HT-29 (cell line): ENCODE data around the gene LCN9. TPM values are rescaled to one million over a fixed set of nuclear protein-coding genes. Genes with fewer than 3 reads are reported as not detected.

Experiments used
- DNase-seq: peaks from one replicate; pipeline ENCODE4 v3.0.0-alpha.2; 2015; ENCODE audit warnings: low spot score
- total RNA-seq: library from RNA; depleted of rRNA; stranded (reverse); fragments of >200 nt; shearing (Covaris generic); gene quantifications from 2 replicates; pipeline ENCODE4 v1.2.3, GENCODE V29; 2014

LCN9 gene
- total RNA-seq, 1 experiment from 2014 or later, result not detected

DNA sequence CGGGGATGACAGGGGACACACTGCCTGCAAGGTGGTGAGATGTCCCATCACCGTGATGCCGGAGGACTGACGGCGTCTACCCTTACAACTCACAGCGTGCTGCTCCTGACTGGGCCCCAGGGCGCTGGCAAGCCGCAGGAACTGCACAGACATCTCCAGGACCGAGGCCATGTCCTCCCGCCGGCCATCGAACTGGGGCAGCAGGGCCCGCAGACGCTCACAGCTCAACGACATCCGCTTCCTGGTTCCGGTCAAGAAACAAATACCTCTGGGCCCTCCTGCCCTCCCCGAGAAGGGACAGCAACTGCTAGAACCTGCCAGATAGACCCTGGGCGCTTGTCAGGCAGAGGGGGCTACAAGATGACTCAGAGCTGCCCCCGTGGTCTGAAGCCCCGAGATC is 35.1 kb downstream of the LCN9 start:
- no peak for DNase-seq

GRCh38 chr9:135698767-135699166 is 35.7 kb downstream of the LCN9 start:
- no peak for DNase-seq

DNA sequence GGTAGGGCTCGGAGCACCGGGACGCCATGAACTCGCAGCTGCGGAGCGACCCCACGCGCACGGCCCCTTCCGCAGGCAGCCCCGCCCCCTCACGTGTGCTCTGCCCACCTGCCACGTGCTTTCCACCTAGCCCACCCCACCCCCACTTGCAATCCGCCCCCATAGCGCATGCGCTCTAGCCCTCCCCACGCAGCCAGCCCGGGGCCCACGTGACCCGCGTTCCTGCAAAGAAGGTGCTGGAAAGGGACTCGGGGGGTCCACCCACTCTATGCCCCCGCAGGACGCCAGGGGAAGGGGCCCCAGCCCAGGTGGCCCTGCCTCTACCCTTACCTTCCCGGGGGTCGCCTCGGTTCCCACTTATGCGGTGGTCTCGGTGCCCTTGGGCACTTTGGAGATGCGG is 36.3 kb downstream of the LCN9 start, which contains the start of gene SOHLH1:
TSS of gene SOHLH1 (minus strand) at position 42 of the 400 bp plus-strand sequence. CDS start at position 28, 14 bp downstream.
- no peak for DNase-seq

- peak; percentile 3 for DNase-seq
These were observed 37.4 kb downstream of the LCN9 start for GRCh38 chr9:135700525-135700924.

DNA sequence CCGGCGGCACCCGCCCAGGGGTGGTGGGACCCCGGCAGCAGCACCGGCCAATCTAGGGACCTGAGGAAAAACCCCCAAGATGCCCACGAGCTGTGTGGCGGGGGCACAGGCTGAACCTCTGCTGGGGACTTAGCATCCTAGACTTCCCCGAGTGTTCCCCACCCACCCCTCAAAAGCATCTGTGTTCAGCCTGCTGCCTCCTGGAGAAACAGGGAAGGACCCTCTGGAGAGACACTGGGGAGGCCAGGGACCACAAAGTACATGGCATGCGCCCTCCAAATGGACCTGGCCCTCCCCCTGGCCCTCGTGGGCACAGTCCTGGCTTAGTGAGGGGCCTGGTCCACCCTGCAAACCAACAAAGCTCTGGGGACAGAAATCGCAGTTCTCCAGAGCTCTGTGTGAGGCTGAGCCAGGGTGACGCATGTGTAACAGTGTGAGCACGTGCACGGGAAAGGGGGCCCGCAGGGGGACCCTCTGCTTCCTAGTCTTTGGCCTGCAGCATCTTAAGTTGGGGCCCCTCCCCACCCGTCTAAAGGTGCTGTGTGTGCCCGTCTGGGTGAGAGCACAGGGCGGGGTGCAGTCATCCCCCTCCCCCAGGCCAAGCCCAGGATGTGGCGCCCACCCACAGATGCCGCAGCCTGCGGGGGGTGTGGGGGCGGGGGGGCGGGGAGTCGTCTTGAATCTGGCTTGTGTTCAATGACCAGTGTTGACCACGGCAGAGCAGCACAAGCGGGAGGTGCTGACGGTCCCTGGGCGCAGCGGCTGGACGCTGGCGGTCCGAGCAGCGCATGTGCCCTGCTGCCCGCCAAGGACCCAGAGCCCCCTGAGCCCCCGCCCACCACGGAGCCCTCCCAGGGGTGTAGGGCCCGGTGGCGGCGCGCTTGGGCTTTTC is 38.2 kb downstream of the LCN9 start:
- no peak for DNase-seq

GRCh38 chr9:135701959-135702721 is 39.0 kb downstream of the LCN9 start, which contains the start of gene KCNT1:
KCNT1 (plus strand) TSS chr9:135702185; CDS start chr9:135702259, 74 bp downstream.
- peak; percentile 44 for DNase-seq

DNA sequence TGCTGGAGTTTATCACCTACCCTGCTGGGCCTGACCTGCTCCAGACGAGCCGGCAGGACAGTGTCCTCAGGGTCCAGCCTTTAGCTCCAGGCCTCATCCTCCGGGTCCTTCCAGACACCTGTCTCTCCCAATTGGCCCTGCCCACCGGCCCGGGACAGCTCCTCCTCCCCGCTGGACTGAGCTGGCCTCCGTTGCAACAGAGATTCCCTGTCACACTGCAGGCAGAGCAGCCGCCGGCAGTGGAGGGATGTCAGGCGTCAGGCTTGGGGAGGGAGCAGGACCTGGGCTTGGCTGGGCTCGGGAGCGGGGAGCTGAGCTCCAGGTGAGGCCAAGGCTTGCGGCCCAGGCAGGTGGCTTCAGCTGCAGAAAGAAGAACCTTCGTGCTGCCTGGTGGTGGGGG is 40.6 kb downstream of the LCN9 start:
- DNase-seq, result peak; percentile 15

DNA sequence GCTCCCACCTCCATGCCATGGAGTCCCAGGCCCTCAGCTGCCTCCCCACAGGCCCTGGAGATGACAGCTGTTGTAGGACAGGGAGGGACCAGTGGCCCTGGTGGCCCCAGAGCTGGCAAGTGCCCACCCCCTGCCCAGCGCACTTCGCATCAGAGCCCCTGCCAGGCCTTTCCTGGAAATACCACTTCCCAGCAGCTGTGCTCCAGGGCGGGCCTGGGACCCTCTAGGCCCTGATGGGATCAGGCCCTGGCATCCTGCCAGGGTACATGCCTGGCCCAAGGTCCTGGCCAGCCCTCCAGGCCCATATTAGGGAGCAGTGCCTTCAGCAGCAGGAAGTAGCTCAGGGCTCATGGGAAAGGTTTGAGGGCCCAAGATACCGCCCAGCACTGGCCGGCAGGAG is 41.4 kb downstream of the LCN9 start:
- no peak for DNase-seq

GRCh38 chr9:135705376-135705775 is 42.3 kb downstream of the LCN9 start:
- DNase-seq, result no peak

DNA sequence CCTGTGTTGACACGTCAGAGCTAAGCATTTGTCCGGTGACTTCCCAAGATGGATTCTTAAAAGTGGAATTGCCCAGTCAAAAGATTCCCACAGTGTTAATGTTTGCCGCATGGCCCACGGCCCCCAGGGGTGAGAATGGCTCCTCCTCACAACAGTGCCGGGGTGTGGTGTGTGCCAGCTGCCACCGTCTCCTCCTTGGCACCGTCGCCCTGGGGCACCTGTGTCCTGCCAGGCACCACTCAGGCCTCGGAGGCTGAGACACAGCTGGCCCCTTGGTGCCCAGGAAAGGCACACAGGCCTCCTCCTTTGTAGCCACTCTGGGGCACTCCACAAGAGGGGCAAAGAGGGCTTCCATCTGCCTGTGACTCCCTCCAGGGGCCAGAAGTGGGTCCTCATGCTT is 43.2 kb downstream of the LCN9 start:
- DNase-seq, result no peak

DNA sequence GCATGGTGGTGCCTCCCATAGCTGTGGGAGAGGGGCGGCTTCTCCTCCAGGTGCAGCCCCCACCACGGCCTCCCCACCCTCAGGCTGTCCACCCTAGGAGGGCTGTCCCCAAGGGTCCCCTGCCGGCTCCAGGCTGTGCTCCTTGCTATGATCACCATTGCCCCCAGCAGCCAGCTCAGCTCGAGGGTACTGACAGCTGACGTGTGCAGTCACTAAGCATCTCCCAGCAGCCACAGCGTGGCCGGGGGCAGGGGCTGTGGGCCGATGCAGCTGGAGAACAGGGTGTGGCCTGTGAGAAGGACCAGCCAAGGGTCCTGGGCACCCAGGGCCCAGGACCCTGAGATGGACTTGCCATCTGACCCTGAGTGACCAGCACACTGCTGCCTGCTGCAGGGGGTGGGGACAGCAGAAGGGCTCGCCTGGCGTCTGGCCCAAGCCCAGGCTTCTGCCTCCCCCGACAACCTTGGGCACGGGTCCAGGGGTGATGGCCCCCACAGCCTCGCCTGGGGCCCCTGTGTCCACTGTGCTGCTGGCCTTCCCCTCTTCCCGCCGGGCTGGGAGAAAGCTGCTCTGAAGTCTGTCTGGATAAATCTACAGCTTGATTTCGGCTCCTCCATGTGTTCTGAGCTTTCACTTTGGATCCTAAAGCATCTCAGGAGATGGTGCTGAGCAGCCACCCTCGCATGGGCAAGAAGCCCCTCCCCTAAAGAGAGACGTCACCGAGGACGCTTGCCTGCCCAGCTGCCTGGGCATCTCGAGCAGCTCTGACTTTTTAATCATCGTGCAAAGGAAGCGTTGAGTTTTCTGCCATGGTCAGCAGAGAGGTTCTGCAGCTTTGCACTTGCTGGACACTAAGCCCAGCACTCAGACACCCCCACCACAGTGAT is 44.4 kb downstream of the LCN9 start:
- DNase-seq, result no peak

- no peak for DNase-seq
These were observed 45.1 kb downstream of the LCN9 start for GRCh38 chr9:135708164-135708563.

DNA sequence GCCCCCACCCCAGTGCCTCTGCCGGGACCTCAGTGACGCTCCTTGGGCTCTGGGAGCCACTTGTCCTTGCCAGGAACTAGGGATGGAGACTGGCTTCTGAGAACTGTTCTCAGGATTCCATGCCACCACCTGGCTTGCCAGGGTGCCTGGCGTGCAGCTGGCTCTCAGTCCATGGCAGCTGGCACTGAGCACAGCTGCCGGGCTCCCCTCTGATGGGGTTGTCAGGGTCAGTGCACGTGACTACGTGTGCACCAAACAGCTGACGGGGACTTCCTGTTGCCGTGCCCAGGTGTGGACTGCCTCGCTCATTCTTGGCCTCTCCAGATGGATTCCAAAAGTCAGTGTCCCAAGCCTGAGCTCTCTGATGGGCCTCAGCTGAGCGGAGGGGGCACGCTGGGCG is 48.3 kb downstream of the LCN9 start:
- no peak for DNase-seq

DNA sequence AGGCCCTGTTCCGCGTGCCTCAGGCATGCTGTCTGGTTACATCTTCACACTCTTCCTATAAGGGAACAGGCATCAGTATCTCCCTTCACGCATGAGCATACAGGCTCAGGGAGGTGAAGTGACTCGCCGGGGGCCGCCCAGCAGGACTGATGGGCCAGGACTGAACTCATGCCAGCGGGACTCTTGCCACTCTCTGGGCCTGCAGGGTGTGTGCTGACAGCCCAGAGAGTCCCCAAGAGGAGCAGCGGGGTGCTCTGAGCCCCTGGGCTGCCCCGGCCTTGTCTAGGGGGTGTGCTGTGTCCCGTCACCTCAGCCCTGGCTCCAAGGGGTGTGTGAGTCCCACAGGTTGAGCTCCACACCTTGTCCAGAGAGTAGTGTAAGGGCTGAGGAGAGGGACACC is 48.8 kb downstream of the LCN9 start:
- DNase-seq, result no peak

GRCh38 chr9:135712613-135713295 is 49.6 kb downstream of the LCN9 start:
- DNase-seq, result no peak

DNA sequence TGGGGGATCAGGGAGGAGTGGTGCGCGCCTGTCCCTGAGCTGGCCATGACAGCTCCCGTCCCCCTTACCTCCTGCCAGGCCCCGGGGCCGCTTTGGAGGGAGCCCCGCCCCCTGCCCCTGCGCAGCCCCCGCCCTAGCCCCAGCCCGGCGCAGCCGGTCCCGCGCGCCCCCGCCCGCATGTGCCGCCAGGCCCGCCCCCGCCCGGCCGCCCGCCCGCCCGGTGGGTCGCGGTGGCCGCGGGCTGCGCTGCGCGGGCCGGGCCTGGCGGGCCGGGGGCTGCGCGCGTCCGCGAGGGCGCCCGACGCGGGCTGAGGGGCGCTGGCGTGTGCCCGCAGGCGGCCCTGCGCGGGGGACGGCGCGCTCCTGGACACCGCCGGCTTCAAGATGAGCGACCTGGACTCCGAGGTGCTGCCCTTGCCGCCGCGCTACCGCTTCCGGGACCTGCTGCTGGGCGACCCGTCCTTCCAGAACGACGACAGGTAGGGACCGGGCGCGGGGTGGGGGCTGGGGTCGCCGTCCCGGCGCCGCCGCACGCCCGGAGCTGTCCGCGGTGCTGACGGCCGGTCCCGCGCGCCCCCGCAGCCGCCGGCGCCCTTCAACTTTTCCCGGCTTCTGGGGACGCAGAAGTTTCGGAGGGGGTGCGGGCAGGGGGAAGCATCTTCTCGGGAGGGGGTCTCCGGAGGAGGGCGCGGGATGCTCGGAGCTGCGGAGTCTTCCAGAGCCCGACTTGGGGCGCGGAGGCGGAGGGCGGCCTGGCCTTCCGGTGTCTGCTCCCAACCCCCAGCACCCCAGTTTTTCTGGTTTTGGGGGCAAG is 51.3 kb downstream of the LCN9 start:
- DNase-seq, result no peak

DNA sequence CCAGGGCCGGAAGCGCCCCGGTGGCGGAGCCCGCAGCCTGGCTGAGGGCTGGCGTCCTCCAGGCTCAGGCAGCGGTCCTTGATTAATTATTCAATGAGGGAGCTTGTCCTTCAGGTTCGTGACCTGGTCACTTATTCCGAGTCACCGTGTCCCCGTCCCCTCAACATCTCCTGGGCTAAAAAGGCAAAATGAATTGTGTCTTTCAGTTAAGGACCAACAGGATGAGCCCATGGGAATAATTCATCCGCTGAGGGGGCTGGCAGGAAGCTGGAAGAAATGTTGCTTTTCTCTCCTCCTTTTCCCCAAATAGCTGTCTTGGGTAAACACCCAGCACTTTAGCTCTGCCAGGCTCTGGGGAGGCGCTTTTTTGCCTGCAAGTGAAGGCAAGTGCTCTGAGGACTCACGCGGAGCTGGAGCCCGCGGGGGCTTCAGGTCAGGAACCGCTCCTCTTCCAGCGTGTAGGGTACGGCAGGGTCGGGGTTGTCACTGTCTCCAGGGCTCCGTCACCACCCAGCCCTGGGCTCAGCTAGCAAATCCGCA is 52.0 kb downstream of the LCN9 start:
- DNase-seq, result no peak

DNA sequence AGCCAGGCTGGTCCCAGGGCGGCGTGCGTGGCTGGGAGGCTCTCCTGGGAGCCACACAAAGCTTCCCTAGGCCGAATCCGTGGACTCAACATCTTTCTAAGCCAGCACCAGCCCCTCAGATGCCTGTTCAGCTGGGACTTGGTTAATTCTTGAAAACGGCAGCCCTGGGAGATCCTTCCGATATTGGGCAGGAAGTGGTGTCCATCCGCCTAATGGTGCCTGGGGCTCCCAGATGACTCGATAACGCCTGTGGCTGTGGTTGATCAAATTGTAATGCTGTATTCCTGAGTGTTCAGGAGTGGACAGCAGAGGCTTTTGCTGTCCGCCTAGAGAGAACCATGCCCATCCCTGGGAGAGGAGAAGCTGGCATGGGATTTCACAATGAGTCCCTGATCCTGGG is 52.9 kb downstream of the LCN9 start:
- DNase-seq, result no peak
